GM20000 (cell line): ENCODE results near the gene DYNLT2.

ENCODE experiments used
- DNase-seq: peaks from one replicate; pipeline ENCODE4 v3.0.0; 2012; ENCODE audit warnings: low spot score
- CTCF ChIP-seq: IDR thresholded peaks from 2 replicates; pipeline ENCODE4 v1.5.1; 2012; ENCODE audit warnings: mild to moderate bottlenecking, control low read depth; ENCODE audit errors: extremely low read depth, missing control alignments

DYNLT2 gene

GRCh38 chr6:169692516-169692915 is 58.9 kb downstream of the DYNLT2 start:
- DNase-seq, result no peak
- no peak for TF ChIP-seq CTCF

GRCh38 chr6:169691260-169691659 is 60.1 kb downstream of the DYNLT2 start:
- no peak for DNase-seq
- TF ChIP-seq CTCF, result no peak
